Endometrial microvascular endothelial cells (primary cell): Measurements from ENCODE around the gene CEP97. TPM values are rescaled to one million over a fixed set of nuclear protein-coding genes. Genes with fewer than 3 reads are reported as not detected.
"Not testable (repeated sequence)": the region's sequence is repeated elsewhere in the genome, so short reads cannot be mapped to it uniquely, and the experiment has no call there.

Experiments
- in situ Hi-C: cut with HindIII; loops from 2 replicates; pipeline ENCODE4 v1.10.0; 2017; ENCODE audit warnings: low sequenced_read_pairs, low pct_unique_long_range_greater_than_20kb; ENCODE audit errors: inconsistent ontology term
- total RNA-seq: library from RNA; depleted of rRNA; stranded (reverse); fragments of >200 nt; gene quantifications from one replicate; pipeline ENCODE4 v1.2.3, GENCODE V29; 2015; ENCODE audit errors: inconsistent ontology term

The CEP97 gene
- 4.6 TPM for total RNA-seq

GRCh38 chr3:101724329-101725193 is at the start of gene CEP97:
Gene CEP97, plus strand, starts transcription at chr3:101724614. Its CDS starts 63 bp downstream, at chr3:101724677.
- in situ Hi-C loops: no loop called here

GRCh38 chr3:101675709-101676215 is 48.7 kb upstream of the CEP97 start:
- in situ Hi-C loops: no loop called here

GRCh38 chr3:101676216-101676764 is 48.1 kb upstream of the CEP97 start:
- in situ Hi-C loops: no loop called here

DNA sequence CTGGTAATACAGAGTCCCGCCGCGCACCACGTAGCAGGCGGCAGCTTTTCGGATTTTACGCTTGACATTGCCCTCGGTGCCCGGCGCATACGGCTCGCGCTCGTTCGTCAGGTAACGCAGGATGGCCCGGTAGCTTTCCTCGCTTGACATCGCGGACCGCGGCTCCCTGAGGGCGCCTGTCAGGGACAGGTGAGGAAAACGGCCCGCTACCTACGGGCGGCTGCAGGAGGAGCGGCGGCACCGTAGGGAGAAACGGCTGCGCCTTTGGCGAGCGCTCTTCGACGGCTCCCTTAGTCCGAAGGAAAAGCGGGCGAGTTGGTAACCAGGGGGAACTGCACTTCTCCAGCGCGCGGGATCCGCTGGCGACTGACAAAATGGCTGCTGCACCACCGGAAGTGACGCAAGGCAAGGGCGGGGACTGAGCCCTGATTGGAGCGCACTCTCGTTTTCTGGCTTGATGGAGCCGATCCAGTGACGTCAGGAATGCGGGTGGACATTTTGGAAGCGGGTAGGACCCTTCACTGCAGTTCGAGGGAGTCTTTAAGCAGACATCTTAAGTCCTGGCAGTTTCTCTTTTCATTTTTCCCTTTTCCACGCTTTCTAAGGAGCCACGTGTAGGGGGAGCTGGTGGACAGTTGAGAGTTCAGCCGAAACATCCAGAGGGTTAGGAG is 47.5 kb upstream of the CEP97 start, which contains the start of gene ZBTB11:
TSS of gene ZBTB11 (minus strand) at position 368 of the 671 bp plus-strand sequence. CDS start at position 150, 218 bp downstream.
- in situ Hi-C loops: no loop called here

DNA sequence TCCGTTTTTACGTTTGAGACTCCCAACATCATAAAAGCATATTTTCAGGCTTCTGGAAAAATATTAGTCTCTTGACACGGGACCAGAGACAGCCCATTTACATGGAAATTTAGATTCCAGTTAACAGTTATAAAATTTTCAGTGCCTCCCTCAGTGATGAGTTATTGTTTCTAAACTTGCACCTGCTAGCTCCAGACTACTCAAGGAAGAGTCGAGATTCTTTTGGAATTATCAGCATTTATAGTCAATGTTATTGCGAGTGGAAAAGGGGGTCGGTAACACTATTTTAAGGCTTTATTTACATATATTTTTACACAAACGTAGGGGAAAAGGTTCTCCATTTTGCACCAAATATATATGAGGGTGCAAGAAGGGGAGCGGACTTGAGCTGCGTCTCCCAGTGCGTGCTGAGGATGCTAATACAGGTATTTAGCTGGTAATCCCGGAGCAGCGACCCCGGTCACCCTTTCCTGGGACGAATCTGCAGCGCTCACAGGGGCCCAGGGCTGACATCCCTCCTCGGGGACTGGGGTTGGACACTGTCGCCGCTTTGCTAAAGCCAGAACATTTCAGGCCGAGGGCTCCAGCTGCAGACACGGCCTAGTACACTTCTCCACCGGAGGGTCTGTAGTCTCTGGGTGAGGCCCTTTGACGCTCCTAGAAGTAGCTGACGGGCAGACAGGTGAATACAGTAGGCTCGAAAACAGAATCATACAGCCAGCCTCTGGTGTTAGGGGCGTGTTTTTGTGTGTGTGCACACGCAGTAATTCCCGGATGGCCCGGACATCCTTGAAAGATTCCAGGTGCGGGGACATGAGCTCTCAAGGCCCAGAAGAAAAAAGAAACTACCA is 46.8 kb upstream of the CEP97 start:
- in situ Hi-C loops: no loop called here

DNA sequence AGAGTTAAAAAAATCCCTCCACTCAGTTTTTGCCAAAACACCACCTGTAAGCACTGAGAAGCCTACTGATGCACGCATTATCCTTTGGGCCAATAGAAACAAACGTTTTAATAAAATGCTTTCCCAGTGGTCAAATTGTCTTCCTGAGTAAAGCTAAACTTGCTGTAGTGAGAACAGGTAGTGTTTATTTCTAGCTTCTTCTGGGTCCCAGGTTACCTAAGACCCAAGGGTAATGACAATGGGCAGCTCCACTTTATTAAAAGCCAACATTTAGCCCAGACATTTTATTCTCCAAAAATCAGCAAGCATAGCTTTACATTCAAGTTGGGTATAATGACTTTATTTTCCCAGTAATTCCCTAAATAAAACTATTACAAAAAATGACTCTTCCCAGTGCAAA is 45.6 kb upstream of the CEP97 start:
- in situ Hi-C loops: not testable (repeated sequence)

GRCh38 chr3:101680466-101680865 is 43.9 kb upstream of the CEP97 start:
- in situ Hi-C loops: no loop called here

GRCh38 chr3:101685050-101685400 is 39.4 kb upstream of the CEP97 start:
- in situ Hi-C loops: no loop called here

- in situ Hi-C loops: no loop called here
These were observed 38.5 kb upstream of the CEP97 start for GRCh38 chr3:101685870-101686307.

- in situ Hi-C loops: no loop called here
These were observed 37.1 kb upstream of the CEP97 start for GRCh38 chr3:101687142-101687931.

- in situ Hi-C loops: no loop called here
These were observed 35.1 kb upstream of the CEP97 start for GRCh38 chr3:101689286-101689685.

- in situ Hi-C loops: no loop called here
These were observed 33.4 kb upstream of the CEP97 start for GRCh38 chr3:101690972-101691371.

GRCh38 chr3:101691685-101692671 is 32.4 kb upstream of the CEP97 start:
- in situ Hi-C loops: not testable (repeated sequence)

DNA sequence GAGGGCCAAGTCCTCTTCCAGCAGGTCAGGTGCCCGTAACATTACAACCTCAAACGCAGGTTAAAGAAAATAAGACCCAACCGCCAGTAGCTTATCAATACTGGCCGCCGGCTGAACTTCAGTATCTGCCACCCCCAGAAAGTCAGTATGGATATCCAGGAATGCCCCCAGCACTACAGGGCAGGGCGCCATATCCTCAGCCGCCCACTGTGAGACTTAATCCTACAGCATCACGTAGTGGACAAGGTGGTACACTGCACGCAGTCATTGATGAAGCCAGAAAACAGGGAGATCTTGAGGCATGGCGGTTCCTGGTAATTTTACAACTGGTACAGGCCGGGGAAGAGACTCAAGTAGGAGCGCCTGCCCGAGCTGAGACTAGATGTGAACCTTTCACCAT is 30.9 kb upstream of the CEP97 start:
- in situ Hi-C loops: not testable (repeated sequence)

GRCh38 chr3:101694836-101695235 is 29.6 kb upstream of the CEP97 start:
- in situ Hi-C loops: not testable (repeated sequence)

DNA sequence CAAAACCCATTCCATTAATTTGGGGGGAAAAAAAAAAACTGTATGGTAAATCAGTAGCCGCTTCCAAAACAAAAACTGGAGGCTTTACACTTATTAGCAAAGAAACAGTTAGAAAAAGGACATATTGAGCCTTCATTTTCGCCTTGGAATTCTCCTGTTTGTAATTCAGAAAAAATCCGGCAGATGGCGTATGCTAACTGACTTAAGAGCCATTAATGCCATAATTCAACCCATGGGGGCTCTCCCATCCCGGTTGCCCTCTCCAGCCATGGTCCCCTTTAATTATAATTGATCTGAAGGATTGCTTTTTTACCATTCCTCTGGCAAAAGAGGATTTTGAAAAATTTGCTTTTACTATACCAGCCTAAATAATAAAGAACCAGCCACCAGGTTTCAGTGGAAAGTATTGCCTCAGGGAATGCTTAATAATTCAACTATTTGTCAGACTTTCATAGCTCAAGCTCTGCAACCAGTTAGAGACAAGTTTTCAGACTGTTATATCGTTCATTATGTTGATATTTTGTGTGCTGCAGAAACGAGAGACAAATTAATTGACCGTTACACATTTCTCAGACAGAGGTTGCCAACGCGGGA is 28.5 kb upstream of the CEP97 start:
- in situ Hi-C loops: no loop called here
